VCaP (cell line): ENCODE results near the gene BCL2L15.

Experiments used
- H3K27ac ChIP-seq: fragments of 450-650 bp; 2 replicates; pipeline ENCODE4 v1.5.1; 2017
- TF ChIP-seq, protein P1 (sequence below): fragments of 450-650 bp; conservative IDR thresholded peaks from 2 replicates; pipeline ENCODE4 v1.5.1; 2017; ENCODE audit warnings: mild to moderate bottlenecking, moderate library complexity

The BCL2L15 gene

GRCh38 chr1:113895961-113896360, 8.6 kb upstream of the BCL2L15 start:
- H3K27ac ChIP-seq, result no peak overlapping the region
- TF ChIP-seq, protein P1, sequence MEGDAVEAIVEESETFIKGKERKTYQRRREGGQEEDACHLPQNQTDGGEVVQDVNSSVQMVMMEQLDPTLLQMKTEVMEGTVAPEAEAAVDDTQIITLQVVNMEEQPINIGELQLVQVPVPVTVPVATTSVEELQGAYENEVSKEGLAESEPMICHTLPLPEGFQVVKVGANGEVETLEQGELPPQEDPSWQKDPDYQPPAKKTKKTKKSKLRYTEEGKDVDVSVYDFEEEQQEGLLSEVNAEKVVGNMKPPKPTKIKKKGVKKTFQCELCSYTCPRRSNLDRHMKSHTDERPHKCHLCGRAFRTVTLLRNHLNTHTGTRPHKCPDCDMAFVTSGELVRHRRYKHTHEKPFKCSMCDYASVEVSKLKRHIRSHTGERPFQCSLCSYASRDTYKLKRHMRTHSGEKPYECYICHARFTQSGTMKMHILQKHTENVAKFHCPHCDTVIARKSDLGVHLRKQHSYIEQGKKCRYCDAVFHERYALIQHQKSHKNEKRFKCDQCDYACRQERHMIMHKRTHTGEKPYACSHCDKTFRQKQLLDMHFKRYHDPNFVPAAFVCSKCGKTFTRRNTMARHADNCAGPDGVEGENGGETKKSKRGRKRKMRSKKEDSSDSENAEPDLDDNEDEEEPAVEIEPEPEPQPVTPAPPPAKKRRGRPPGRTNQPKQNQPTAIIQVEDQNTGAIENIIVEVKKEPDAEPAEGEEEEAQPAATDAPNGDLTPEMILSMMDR, result no peak

GRCh38 chr1:113895098-113895497, 7.7 kb upstream of the BCL2L15 start:
- TF ChIP-seq, protein P1, result no peak
- no peak overlapping the region for H3K27ac ChIP-seq

DNA sequence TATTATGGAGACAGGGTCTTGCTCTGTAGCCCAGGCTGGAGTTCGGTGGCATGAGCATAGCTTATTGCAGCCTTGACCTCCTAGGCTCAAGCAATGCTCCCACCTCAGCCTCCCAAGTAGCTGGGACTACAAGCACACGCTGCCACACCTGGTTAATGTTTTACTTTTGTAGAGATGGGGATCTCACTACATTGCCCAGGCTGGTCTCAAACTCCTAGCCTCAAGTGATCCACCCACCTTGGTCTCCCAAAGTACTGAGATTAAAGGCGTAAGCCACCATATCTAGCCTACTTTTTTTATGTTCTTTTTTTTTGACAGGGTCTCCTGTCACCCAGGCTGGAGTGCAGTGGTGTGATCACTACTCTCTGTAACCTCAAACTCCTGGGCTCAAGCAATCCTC, 5.9 kb upstream of the BCL2L15 start:
- TF ChIP-seq, protein P1, result no peak
- H3K27ac ChIP-seq, result no peak overlapping the region

GRCh38 chr1:113891631-113892220, 4.3 kb upstream of the BCL2L15 start:
- TF ChIP-seq, protein P1, result no peak
- H3K27ac ChIP-seq, result no peak overlapping the region

- TF ChIP-seq, protein P1, result no peak
- H3K27ac ChIP-seq, result no peak overlapping the region
These were observed 3.4 kb upstream of the BCL2L15 start for GRCh38 chr1:113890816-113891215.

DNA sequence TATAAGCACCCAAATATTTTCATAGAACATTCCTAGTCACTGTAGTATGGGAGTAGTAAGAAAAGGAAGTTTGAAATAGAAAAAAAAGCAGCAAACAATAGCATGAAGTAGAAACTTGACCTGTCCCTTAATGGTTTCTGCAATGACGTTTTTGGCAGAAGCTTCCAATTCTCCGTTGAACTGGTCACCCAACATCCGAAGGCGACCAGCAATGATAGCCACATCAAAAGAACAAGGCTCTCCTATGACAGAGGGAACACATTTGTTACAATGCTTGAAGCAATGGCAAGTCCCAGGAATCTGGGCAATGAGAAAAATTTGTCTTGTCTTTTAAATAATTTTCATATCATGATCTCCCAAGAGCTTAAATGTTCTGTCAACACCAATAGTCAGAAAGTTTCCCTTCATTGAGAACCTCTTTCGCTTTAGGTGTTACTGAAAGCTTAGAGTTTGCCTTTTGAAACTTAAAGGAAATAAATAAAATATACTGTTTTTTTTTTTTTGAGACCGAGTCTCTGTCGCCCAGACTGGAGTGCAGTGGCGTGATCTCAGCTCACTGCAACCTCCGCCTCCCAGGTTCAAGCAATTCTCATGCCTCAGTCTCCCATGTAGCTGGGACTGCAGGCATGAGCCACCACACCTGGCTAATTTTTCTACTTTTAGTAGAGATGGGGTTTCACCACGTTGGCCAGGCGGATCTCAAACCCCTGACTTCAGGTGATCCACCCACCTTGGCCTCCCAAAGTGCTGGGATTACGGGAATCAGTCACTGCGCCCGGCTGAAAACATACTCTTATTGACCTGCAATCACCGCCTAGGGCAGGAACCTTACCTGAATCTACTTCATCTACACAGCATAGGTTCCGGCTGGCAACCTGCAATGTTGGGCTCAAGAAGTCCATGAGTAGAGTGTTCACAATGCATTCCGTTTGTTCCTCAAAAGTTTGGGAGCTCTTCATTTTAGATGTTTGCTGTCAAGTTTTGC, 672 bp downstream of the BCL2L15 start:
- TF ChIP-seq, protein P1, result no peak
- H3K27ac ChIP-seq, result no peak overlapping the region

- H3K27ac ChIP-seq, result peak overlapping the region; percentile 40
- TF ChIP-seq, protein P1, result no peak
These were observed 5.7 kb downstream of the BCL2L15 start for GRCh38 chr1:113881661-113882060.
